Measurements from ENCODE around the gene ATG13. TPM values are rescaled to one million over a fixed set of nuclear protein-coding genes. Genes with fewer than 3 reads are reported as not detected.

The ATG13 gene
- total RNA-seq, 2 experiments from 2014 or later, result 64.0 to 72.9 TPM

- ATAC-seq, result no peak
Observed at GRCh38 chr11:46686886-46687795, 69.8 kb downstream of the ATG13 start.

DNA sequence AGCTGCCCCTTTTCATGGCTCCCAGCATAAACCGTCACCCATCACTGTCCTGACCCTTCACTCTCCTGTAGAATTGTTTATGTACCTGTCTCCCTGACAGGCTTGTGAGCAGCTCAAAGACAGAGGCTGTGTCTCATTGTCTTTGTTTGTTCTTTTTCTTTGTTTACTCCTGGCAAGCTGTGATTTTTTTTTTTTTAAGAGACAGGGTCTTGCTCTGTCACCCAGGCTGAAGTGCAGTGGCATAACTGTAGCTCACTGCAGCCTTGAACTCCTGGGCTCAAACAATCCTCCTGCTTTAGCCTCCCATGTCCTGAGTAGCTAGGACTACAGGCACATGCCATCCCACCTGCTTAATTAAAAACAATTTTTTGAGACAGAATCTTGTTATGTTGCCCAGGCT, 73.3 kb downstream of the ATG13 start:
- Mint-ChIP-seq H3K4me1 (peaks cover 1% of the 10 kb centered on the region), H3K9me3 (ENCODE audit: low read depth) (no peaks in the 10 kb centered on the region), H3K4me3 (no peak overlapping the region), H3K27me3 (no peaks in the 10 kb centered on the region), H3K36me3 (peaks cover 12% of the 10 kb centered on the region), H3K27ac (no peak overlapping the region)
- ATAC-seq (no peak), DNase-seq (no peak)
- CTCF ChIA-PET, result no interaction called here

More at GRCh38 chr11:46686886-46687795, 69.8 kb downstream of the ATG13 start:
- Mint-ChIP-seq H3K4me3 (no peak overlapping the region), H3K27ac (peak overlapping the region; percentile 15), H3K36me3 (peaks cover 13% of the 10 kb centered on the region), H3K4me1 (peaks cover 4% of the 10 kb centered on the region), H3K9me3 (ENCODE audit: low read depth) (no peaks in the 10 kb centered on the region), H3K27me3 (no peaks in the 10 kb centered on the region)
- CTCF ChIA-PET, result no interaction called here
- no peak for DNase-seq

- no peak overlapping the region for H3K27ac Mint-ChIP-seq
- peaks cover 1% of the 10 kb centered on the region for H3K4me1 Mint-ChIP-seq
- H3K4me3 Mint-ChIP-seq, result no peak overlapping the region
- CTCF ChIA-PET, result no interaction called here
- H3K9me3 Mint-ChIP-seq (ENCODE audit: low read depth), result no peaks in the 10 kb centered on the region
- H3K36me3 Mint-ChIP-seq, result peaks cover 9% of the 10 kb centered on the region
- no peaks in the 10 kb centered on the region for H3K27me3 Mint-ChIP-seq
- ATAC-seq, result no peak
- DNase-seq, result no peak
Observed at GRCh38 chr11:46692450-46692849, 75.1 kb downstream of the ATG13 start.

- Mint-ChIP-seq H3K27me3 (no peaks in the 10 kb centered on the region), H3K27ac (no peak overlapping the region), H3K9me3 (ENCODE audit: low read depth) (no peaks in the 10 kb centered on the region), H3K36me3 (peaks cover 6% of the 10 kb centered on the region), H3K4me3 (no peak overlapping the region), H3K4me1 (peaks cover 10% of the 10 kb centered on the region)
- CTCF ChIA-PET, result interaction anchor here (1.0 kb wide), 1 partner anchor 23 kb away, joined by 3 read pairs; no protein-coding TSS in a partner anchor
- DNase-seq (no peak), ATAC-seq (no peak)
Observed at GRCh38 chr11:46693597-46694012, 76.3 kb downstream of the ATG13 start.

DNA sequence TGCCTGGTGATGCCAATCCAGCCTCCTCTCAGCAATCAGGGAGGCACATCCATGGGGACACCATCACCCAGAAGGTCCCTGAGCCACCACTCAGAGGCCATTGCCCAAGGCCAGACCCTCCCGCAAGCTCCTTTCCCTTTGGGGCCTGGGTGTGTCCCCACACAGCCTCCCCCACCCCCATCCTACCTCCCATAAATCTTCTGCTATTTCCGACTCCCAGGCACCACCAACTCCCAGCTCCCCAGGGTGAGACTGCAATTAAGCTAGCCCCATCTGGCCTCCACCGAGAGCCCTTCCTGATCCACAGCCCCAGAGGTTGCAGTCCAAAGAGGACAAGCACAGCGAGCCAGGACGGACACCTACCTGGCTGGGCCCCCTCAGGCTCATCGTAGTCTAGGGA, 76.7 kb downstream of the ATG13 start:
- peaks cover 4% of the 10 kb centered on the region for H3K36me3 Mint-ChIP-seq
- H3K4me1 Mint-ChIP-seq, result peaks cover 14% of the 10 kb centered on the region
- DNase-seq (no peak), ATAC-seq (no peak)
- CTCF ChIA-PET, result interaction anchor here (1.0 kb wide), 1 partner anchor 23 kb away, joined by 3 read pairs; no protein-coding TSS in a partner anchor
- no peak overlapping the region for H3K27ac Mint-ChIP-seq
- no peaks in the 10 kb centered on the region for H3K9me3 Mint-ChIP-seq (ENCODE audit: low read depth)
- H3K4me3 Mint-ChIP-seq, result no peak overlapping the region
- H3K27me3 Mint-ChIP-seq, result no peaks in the 10 kb centered on the region

- ATAC-seq (no peak), DNase-seq (no peak)
- Mint-ChIP-seq H3K27me3 (no peaks in the 10 kb centered on the region), H3K36me3 (peaks cover 2% of the 10 kb centered on the region), H3K4me3 (no peak overlapping the region), H3K9me3 (ENCODE audit: low read depth) (no peaks in the 10 kb centered on the region), H3K4me1 (peaks cover 19% of the 10 kb centered on the region), H3K27ac (no peak overlapping the region)
- CTCF ChIA-PET, result interaction anchor here (1.0 kb wide), 1 partner anchor 24 kb away, joined by 3 read pairs; no protein-coding TSS in a partner anchor
Observed at GRCh38 chr11:46694607-46695006, 77.3 kb downstream of the ATG13 start.

GRCh38 chr11:46695345-46696211, 78.2 kb downstream of the ATG13 start:
- Mint-ChIP-seq H3K36me3 (peaks cover 5% of the 10 kb centered on the region), H3K9me3 (ENCODE audit: low read depth) (no peaks in the 10 kb centered on the region), H3K27ac (no peak overlapping the region), H3K4me1 (peaks cover 20% of the 10 kb centered on the region), H3K27me3 (no peaks in the 10 kb centered on the region), H3K4me3 (no peak overlapping the region)
- DNase-seq (no peak), ATAC-seq (no peak)
- CTCF ChIA-PET, result interaction anchor here (1.5 kb wide), 1 partner anchor 25 kb away, joined by 5 read pairs; no protein-coding TSS in a partner anchor

- no peak overlapping the region for H3K27ac Mint-ChIP-seq
- CTCF ChIA-PET, result interaction anchor here (1.5 kb wide), 1 partner anchor 25 kb away, joined by 5 read pairs; no protein-coding TSS in a partner anchor
- peaks cover 20% of the 10 kb centered on the region for H3K4me1 Mint-ChIP-seq
- H3K36me3 Mint-ChIP-seq, result peaks cover 6% of the 10 kb centered on the region
- no peak for DNase-seq
- no peak overlapping the region for H3K4me3 Mint-ChIP-seq
- no peaks in the 10 kb centered on the region for H3K27me3 Mint-ChIP-seq
- ATAC-seq, result no peak
- H3K9me3 Mint-ChIP-seq (ENCODE audit: low read depth), result no peaks in the 10 kb centered on the region
Observed at GRCh38 chr11:46696212-46696558, 78.8 kb downstream of the ATG13 start.

DNA sequence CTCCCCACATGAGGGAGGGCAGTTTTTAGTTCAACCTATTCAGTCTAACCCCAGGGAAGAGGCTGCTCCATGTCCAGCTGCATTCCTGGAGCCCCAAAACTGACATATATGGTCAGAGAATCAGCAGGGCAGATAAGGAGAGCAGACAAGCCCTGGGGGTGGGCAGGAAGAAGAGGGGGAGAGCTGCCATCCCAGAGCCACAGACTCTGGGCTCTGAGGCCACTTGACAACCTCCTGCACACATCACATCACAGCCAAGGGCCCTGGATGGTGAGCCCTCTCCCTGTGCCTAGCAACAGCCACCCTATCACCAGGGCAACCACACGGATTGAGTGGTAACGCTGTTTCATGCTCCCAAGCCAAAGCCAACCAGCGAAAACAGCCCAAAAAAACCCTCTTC, 80.0 kb downstream of the ATG13 start:
- ATAC-seq (no peak), DNase-seq (no peak)
- no peaks in the 10 kb centered on the region for H3K9me3 Mint-ChIP-seq (ENCODE audit: low read depth)
- peaks cover 8% of the 10 kb centered on the region for H3K36me3 Mint-ChIP-seq
- CTCF ChIA-PET, result interaction anchor here (0.8 to 1.5 kb wide), 3 partner anchors 10 to 82 kb away, joined by 3 to 5 read pairs (median 4); no protein-coding TSS in a partner anchor
- peaks cover 29% of the 10 kb centered on the region for H3K4me1 Mint-ChIP-seq
- H3K27me3 Mint-ChIP-seq, result no peaks in the 10 kb centered on the region
- H3K4me3 Mint-ChIP-seq, result no peak overlapping the region
- H3K27ac Mint-ChIP-seq, result peak overlapping the region; percentile 56

- Mint-ChIP-seq H3K27ac (peak overlapping the region; percentile 56), H3K4me1 (peaks cover 33% of the 10 kb centered on the region), H3K9me3 (ENCODE audit: low read depth) (no peaks in the 10 kb centered on the region), H3K36me3 (peaks cover 12% of the 10 kb centered on the region), H3K27me3 (no peaks in the 10 kb centered on the region), H3K4me3 (no peak overlapping the region)
- CTCF ChIA-PET, result interaction anchor here (0.8 to 1.1 kb wide), 2 partner anchors 10 to 83 kb away, joined by 3 to 4 read pairs; no protein-coding TSS in a partner anchor
- no peak for DNase-seq
- ATAC-seq, result no peak
Observed at GRCh38 chr11:46697723-46698122, 80.4 kb downstream of the ATG13 start.

DNA sequence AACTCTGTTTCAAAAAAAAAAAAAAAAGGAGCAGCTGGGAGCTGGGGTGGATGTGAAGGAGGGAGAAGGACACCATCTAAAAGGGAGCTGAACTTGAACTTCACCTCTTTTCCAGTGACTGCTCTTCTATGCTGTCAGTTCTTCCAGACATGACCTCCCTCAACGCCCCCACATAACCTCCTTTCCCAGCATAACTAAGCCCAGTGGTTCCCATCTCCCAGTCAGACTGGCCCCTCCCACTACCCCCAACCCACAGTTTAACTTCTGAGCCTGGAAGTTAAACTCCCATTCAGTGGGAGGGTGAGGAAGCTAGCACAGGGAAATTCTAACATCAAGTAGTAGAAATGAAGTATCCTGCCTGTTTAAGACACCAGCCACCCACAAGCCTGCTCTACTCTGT, 81.2 kb downstream of the ATG13 start:
- peaks cover 18% of the 10 kb centered on the region for H3K36me3 Mint-ChIP-seq
- H3K4me1 Mint-ChIP-seq, result peaks cover 41% of the 10 kb centered on the region
- no peaks in the 10 kb centered on the region for H3K27me3 Mint-ChIP-seq
- no peaks in the 10 kb centered on the region for H3K9me3 Mint-ChIP-seq (ENCODE audit: low read depth)
- H3K27ac Mint-ChIP-seq, result peak overlapping the region; percentile 50
- CTCF ChIA-PET, result no interaction called here
- H3K4me3 Mint-ChIP-seq, result no peak overlapping the region
- no peak for DNase-seq
- ATAC-seq, result no peak

GRCh38 chr11:46700241-46701077, 83.1 kb downstream of the ATG13 start, which contains the start of the genes ARHGAP1 and ZNF408:
Gene ARHGAP1 (minus strand): TSS chr11:46700619. CDS start chr11:46696107, 4,512 bp downstream.
Gene ZNF408 (plus strand): TSS chr11:46701031. CDS start chr11:46701048, 17 bp downstream.
- Mint-ChIP-seq H3K4me1 (peaks cover 41% of the 10 kb centered on the region), H3K27me3 (no peaks in the 10 kb centered on the region), H3K27ac (peak within 1 kb of the TSS; percentile 92), H3K36me3 (peaks cover 24% of the 10 kb centered on the region), H3K9me3 (ENCODE audit: low read depth) (no peaks in the 10 kb centered on the region), H3K4me3 (peak within 1 kb of the TSS; percentile 89)
- DNase-seq, result peak; percentile 100
- ATAC-seq, result peak; percentile 90
- CTCF ChIA-PET, result interaction anchor here (0.7 to 1.7 kb wide), 6 partner anchors 9 to 211 kb away, joined by 3 to 8 read pairs (median 4); partner anchors contain the start of genes ATG13 and HARBI1
